ENCODE data around the gene ZYG11A.

- TF ChIP-seq CTCF (IDR thresholded peaks at IDR 0.05) (no peak), POLR2A (IDR thresholded peaks at IDR 0.05) (no peak)
Measured at GRCh38 chr1:52795464-52795863, 47.1 kb upstream of the ZYG11A start.

All from heart left ventricle (tissue), 13 donors.